ENCODE measurements around the gene SLC25A2. TPM values are rescaled to one million over a fixed set of nuclear protein-coding genes. Genes with fewer than 3 reads are reported as not detected.
A peak's percentile ranks its signal among the peaks of the same experiment; 100 is the strongest.
"Not testable (repeated sequence)": the region's sequence is repeated elsewhere in the genome, so short reads cannot be mapped to it uniquely, and the experiment has no call there.

SLC25A2 gene
- total RNA-seq, 1 experiment from 2014 or later, result 0.11 TPM

DNA sequence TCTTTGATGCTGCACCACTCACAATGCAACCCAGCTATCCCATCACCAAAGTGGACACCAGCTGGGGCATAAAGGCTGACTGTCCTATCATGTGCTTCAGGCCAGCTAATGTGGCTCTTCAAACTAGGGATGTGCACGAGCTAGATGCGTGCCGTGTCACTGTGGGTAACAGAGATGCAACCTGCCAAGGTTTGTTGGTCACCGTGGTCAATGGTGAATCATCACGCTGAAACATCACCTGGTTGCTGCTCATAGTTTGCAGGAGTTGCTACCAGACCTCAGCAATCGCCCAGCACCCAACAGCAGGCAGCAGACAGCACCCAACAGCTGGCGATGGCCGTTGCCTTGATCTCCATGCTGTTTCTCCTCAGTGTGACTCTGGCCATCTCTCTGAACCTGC is 24.4 kb upstream of the SLC25A2 start:
- DNase-seq (ENCODE audit: low read depth in 1 of 2, low spot score in 2 of 2), result no peak
- Histone ChIP-seq H3K27me3 (replicated peaks) (no peaks in the 10 kb centered on the region), H3K36me3 (no peaks in the 10 kb centered on the region), H3K4me3 (no peak overlapping the region), H3K4me1 (replicated peaks) (0 out of 2 replicates have a peak, but pooled peaks cover 3% of the 10 kb centered on the region), H3K27ac (no peak overlapping the region), H3K9me3 (replicated peaks) (peaks cover 10% of the 10 kb centered on the region)

- peak overlapping the region; percentile 29 for H3K4me3 ChIP-seq
- H3K4me1 ChIP-seq (replicated peaks), result 0 out of 2 replicates have a peak, but pooled peaks cover 3% of the 10 kb centered on the region
- H3K9me3 ChIP-seq (replicated peaks), result peaks cover 2% of the 10 kb centered on the region; the same call in 1 of the 2 replicates
- DNase-seq (ENCODE audit: low read depth in 1 of 2, low spot score in 2 of 2), result peak; percentile 52 to 75
- H3K27ac ChIP-seq, result 0 out of 2 replicates have a peak overlapping the region, but pooled peaks have one; percentile 5
- H3K36me3 ChIP-seq, result no peaks in the 10 kb centered on the region
- no peaks in the 10 kb centered on the region for H3K27me3 ChIP-seq (replicated peaks)
Observed at GRCh38 chr5:141326088-141326854, 22.4 kb upstream of the SLC25A2 start.

DNA sequence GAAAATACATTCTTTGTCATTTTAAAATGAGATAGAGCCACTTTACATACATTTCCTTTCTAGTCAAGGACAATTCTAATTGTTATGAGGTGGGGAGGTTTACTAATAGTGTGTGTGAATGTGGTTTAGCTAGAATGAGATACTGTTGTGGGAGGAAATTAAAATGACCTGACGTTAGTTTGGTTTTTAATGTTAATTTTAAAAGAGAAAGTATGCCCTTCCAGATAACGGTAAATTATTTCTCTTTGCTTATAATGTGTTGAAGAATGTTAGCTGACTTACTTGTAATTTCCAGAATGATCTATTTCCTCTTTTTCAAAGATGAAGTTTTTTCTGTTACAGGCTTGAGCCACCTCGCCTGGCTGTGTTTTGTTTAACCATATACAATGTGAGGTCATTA is 18.4 kb upstream of the SLC25A2 start:
- no peak for DNase-seq (ENCODE audit: low read depth in 1 of 2, low spot score in 2 of 2)
- peaks cover 23% of the 10 kb centered on the region for H3K9me3 ChIP-seq (replicated peaks)
- peaks cover 34% of the 10 kb centered on the region for H3K36me3 ChIP-seq
- H3K4me3 ChIP-seq, result no peak overlapping the region
- no peak overlapping the region for H3K27ac ChIP-seq
- H3K4me1 ChIP-seq (replicated peaks), result 0 out of 2 replicates have a peak, but pooled peaks cover 3% of the 10 kb centered on the region
- H3K27me3 ChIP-seq (replicated peaks), result no peaks in the 10 kb centered on the region

- H3K27ac ChIP-seq, result peak within 1 kb of the TSS; percentile 94
Observed at GRCh38 chr5:141320225-141321169, 16.6 kb upstream of the SLC25A2 start, which contains the start of gene TAF7. TSS of gene TAF7 (minus strand) at chr5:141320784. CDS start at chr5:141320044, 740 bp downstream.

GRCh38 chr5:141319699-141320098 is 15.8 kb upstream of the SLC25A2 start:
- peaks cover 60% of the 10 kb centered on the region for H3K36me3 ChIP-seq
- DNase-seq (ENCODE audit: low read depth in 1 of 2, low spot score in 2 of 2), result no peak
- peaks cover 29% of the 10 kb centered on the region for H3K9me3 ChIP-seq (replicated peaks)
- peak overlapping the region; percentile 94 for H3K27ac ChIP-seq
- H3K4me3 ChIP-seq, result peak overlapping the region; percentile 70
- H3K4me1 ChIP-seq (replicated peaks), result no peaks in the 10 kb centered on the region
- no peaks in the 10 kb centered on the region for H3K27me3 ChIP-seq (replicated peaks)

More at GRCh38 chr5:141320225-141321169, 16.6 kb upstream of the SLC25A2 start, which contains the start of gene TAF7:
- H3K9me3 ChIP-seq (replicated peaks), result peaks cover 29% of the 10 kb centered on the region
- H3K36me3 ChIP-seq, result peaks cover 52% of the 10 kb centered on the region
- H3K4me1 ChIP-seq (replicated peaks), result no peaks in the 10 kb centered on the region
- H3K27me3 ChIP-seq (replicated peaks), result no peaks in the 10 kb centered on the region
- DNase-seq (ENCODE audit: low read depth in 1 of 2, low spot score in 2 of 2), result peak; percentile 96 to 97
- H3K4me3 ChIP-seq, result peak within 1 kb of the TSS; percentile 70

GRCh38 chr5:141319202-141319601 is 15.4 kb upstream of the SLC25A2 start:
- Histone ChIP-seq H3K4me1 (replicated peaks) (no peaks in the 10 kb centered on the region), H3K36me3 (peaks cover 64% of the 10 kb centered on the region), H3K27ac (no peak overlapping the region), H3K27me3 (replicated peaks) (no peaks in the 10 kb centered on the region), H3K4me3 (peak overlapping the region; percentile 70), H3K9me3 (replicated peaks) (peaks cover 29% of the 10 kb centered on the region)
- peak in 1 of 2 experiments; percentile 13 for DNase-seq (ENCODE audit: low read depth in 1 of 2, low spot score in 2 of 2)

DNA sequence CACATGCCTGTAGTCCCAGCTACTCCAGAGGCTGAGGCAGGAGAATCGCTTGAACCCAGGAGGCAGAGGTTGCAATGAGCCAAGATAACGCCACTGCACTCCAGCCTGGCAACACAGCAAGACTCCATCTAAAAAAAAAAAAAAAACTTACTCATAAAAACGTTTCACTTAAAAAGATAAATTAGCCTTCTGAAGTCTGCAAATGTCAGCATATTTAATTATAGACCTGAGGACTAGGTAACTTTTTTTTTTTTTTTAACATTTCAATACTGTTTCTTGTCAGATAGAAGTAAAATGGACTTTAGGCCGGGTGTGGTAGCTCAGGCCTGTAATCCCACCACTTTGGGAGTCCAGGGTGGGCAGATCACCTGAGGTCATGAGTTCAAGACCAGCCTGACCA is 13.1 kb upstream of the SLC25A2 start:
- not testable (repeated sequence) for DNase-seq (ENCODE audit: low read depth in 1 of 2, low spot score in 2 of 2); H3K27ac ChIP-seq; H3K27me3 ChIP-seq (replicated peaks); H3K4me1 ChIP-seq (replicated peaks); H3K4me3 ChIP-seq
- Histone ChIP-seq H3K36me3 (peaks cover 80% of the 10 kb centered on the region), H3K9me3 (replicated peaks) (peaks cover 36% of the 10 kb centered on the region)

DNA sequence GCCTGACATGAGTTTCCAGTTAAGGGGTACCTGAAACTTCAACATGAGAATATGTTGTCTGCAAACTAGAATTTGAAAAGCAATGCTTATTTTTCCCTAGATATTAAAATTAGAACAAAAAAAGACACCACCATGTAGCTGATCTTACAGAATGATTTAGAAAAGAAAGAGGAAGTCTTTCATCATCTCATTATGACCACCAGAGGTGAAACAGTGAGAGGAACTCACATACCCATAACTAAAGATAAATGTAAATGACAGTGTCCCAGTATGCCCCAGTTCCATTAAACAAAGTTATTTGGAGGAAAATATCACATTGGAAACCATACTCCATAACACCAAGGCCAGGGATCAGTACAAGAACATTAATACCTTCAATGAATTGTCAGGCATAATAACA is 9.9 kb upstream of the SLC25A2 start:
- H3K4me1 ChIP-seq (replicated peaks), result no peaks in the 10 kb centered on the region
- peaks cover 36% of the 10 kb centered on the region for H3K9me3 ChIP-seq (replicated peaks)
- peaks cover 60% of the 10 kb centered on the region for H3K36me3 ChIP-seq
- H3K27me3 ChIP-seq (replicated peaks), result no peaks in the 10 kb centered on the region
- no peak overlapping the region for H3K4me3 ChIP-seq
- DNase-seq (ENCODE audit: low read depth in 1 of 2, low spot score in 2 of 2), result no peak
- no peak overlapping the region for H3K27ac ChIP-seq

DNA sequence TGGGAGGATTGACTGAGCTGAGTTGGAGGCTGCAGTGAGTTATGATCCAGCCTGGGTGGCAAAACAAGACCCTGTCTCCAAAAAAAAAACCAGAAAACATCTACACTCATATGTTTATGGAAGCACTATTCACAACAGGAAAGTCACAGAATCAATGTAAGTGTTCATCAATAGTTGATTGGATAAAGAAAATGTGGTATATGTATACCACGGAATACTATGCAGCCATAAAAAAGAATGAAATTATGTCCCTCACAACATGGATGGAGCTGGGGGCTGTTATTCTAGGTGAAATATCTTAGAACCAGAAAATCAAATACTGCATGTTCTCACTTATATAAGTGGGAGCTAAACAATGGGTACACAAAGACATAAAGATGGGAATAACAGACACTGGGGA is 2.8 kb upstream of the SLC25A2 start:
- DNase-seq (ENCODE audit: low read depth in 1 of 2, low spot score in 2 of 2), result no peak
- Histone ChIP-seq H3K27ac (no peak overlapping the region), H3K9me3 (replicated peaks) (peaks cover 50% of the 10 kb centered on the region), H3K4me3 (no peak overlapping the region), H3K27me3 (replicated peaks) (no peaks in the 10 kb centered on the region), H3K4me1 (replicated peaks) (no peaks in the 10 kb centered on the region), H3K36me3 (no peaks in the 10 kb centered on the region)

GRCh38 chr5:141298376-141298775 is 5.5 kb downstream of the SLC25A2 start:
- Histone ChIP-seq H3K4me1 (replicated peaks) (no peaks in the 10 kb centered on the region), H3K27ac (no peak overlapping the region), H3K4me3 (no peak overlapping the region), H3K9me3 (replicated peaks) (peaks cover 37% of the 10 kb centered on the region), H3K36me3 (no peaks in the 10 kb centered on the region), H3K27me3 (replicated peaks) (no peaks in the 10 kb centered on the region)
- no peak for DNase-seq (ENCODE audit: low read depth in 1 of 2, low spot score in 2 of 2)

DNA sequence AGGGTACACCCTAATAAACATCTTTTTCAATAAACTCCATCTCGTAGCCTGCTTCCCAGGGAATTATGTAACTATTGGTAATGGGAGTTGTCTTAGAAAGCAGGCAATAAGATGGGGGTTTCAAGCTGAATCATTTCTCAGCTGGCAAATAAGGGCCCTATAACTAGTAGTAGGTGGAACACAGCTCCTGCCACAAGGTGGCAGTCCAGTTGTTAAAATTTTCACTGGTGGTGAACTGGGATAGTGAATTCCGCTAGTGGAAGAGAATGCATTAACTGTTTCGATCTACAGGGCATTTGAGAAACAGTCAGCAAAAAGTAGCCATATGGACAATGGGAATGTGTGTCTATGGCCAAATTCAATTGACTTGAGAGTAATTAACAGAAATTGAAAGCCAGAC is 30.9 kb downstream of the SLC25A2 start:
- no peaks in the 10 kb centered on the region for H3K27me3 ChIP-seq (replicated peaks)
- peaks cover 47% of the 10 kb centered on the region for H3K9me3 ChIP-seq (replicated peaks)
- no peak for DNase-seq (ENCODE audit: low read depth in 1 of 2, low spot score in 2 of 2)
- no peak overlapping the region for H3K27ac ChIP-seq
- H3K36me3 ChIP-seq, result no peaks in the 10 kb centered on the region
- no peak overlapping the region for H3K4me3 ChIP-seq
- H3K4me1 ChIP-seq (replicated peaks), result no peaks in the 10 kb centered on the region

DNA sequence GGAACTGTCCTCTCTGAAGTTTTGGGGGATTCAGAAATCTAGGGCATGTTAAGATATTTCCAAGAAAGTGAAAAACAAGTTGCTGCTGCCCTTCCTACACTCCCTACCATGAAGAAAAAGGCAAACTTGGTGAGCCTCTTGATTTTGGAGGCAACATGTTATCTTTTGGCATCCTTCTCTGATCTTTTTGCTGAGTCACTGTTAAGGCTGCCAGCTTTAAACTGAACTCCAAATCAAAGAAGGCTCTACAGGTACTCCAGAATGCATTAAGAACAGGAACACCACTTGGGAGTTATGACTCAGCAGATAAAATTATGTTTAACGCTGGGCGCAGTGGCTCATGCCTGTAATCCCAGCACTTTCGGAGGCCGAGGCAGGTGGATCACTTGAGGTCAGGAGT is 34.7 kb downstream of the SLC25A2 start:
- no peaks in the 10 kb centered on the region for H3K27me3 ChIP-seq (replicated peaks)
- no peak for DNase-seq (ENCODE audit: low read depth in 1 of 2, low spot score in 2 of 2)
- H3K9me3 ChIP-seq (replicated peaks), result peaks cover 57% of the 10 kb centered on the region
- H3K27ac ChIP-seq, result no peak overlapping the region
- no peak overlapping the region for H3K4me3 ChIP-seq
- H3K36me3 ChIP-seq, result no peaks in the 10 kb centered on the region
- H3K4me1 ChIP-seq (replicated peaks), result no peaks in the 10 kb centered on the region

GRCh38 chr5:141261238-141261546 is 42.7 kb downstream of the SLC25A2 start:
- H3K27ac ChIP-seq, result no peak overlapping the region
- H3K27me3 ChIP-seq (replicated peaks), result no peaks in the 10 kb centered on the region
- DNase-seq (ENCODE audit: low read depth in 1 of 2, low spot score in 2 of 2), result no peak
- H3K4me3 ChIP-seq, result no peak overlapping the region
- H3K4me1 ChIP-seq (replicated peaks), result no peaks in the 10 kb centered on the region
- H3K9me3 ChIP-seq (replicated peaks), result peaks cover 66% of the 10 kb centered on the region
- no peaks in the 10 kb centered on the region for H3K36me3 ChIP-seq
